Measurements from ENCODE around the gene GRK5. TPM values are rescaled to one million over a fixed set of nuclear protein-coding genes. Genes with fewer than 3 reads are reported as not detected.

The GRK5 gene
- total RNA-seq, 6 experiments from 2014 or later: 9.7 to 16.8 (median 15.9) TPM

GRCh38 chr10:119246862-119247549 lies 39.6 kb downstream of the GRK5 start:
- H3K27ac Mint-ChIP-seq: peak overlapping the region; percentile 93
- H3K9me3 Mint-ChIP-seq: no peaks in the 10 kb centered on the region

GRCh38 chr10:119247550-119247894 lies 40.2 kb downstream of the GRK5 start:
- H3K9me3 Mint-ChIP-seq: no peaks in the 10 kb centered on the region
- H3K4me1 Mint-ChIP-seq (ENCODE audit: low read depth): peaks cover 59% of the 10 kb centered on the region
- no peak; the same call in 1 of the 2 replicates for TF ChIP-seq CTCF (IDR thresholded peaks at IDR 0.05)
- H3K27me3 Mint-ChIP-seq (ENCODE audit: insufficient read depth): no peaks in the 10 kb centered on the region
- peak overlapping the region; percentile 71; the same call in 1 of the 2 replicates for H3K4me3 Mint-ChIP-seq
- peak overlapping the region; percentile 63 for H3K27ac Mint-ChIP-seq
- DNase-seq: no peak
- no peaks in the 10 kb centered on the region for H3K36me3 Mint-ChIP-seq (ENCODE audit: low read depth)

More at GRCh38 chr10:119246862-119247549, 39.6 kb downstream of the GRK5 start:
- peak; percentile 35 for TF ChIP-seq CTCF (IDR thresholded peaks at IDR 0.05)
- peak; percentile 94 for DNase-seq
- Mint-ChIP-seq H3K4me3 (peak overlapping the region; percentile 71), H3K36me3 (ENCODE audit: low read depth) (no peaks in the 10 kb centered on the region), H3K27me3 (ENCODE audit: insufficient read depth) (no peaks in the 10 kb centered on the region), H3K4me1 (ENCODE audit: low read depth) (peaks cover 53% of the 10 kb centered on the region)

- Mint-ChIP-seq H3K4me1 (ENCODE audit: low read depth) (peaks cover 65% of the 10 kb centered on the region), H3K4me3 (no peak overlapping the region), H3K27me3 (ENCODE audit: insufficient read depth) (no peaks in the 10 kb centered on the region), H3K9me3 (no peaks in the 10 kb centered on the region), H3K27ac (no peak overlapping the region), H3K36me3 (ENCODE audit: low read depth) (no peaks in the 10 kb centered on the region)
- TF ChIP-seq CTCF (IDR thresholded peaks at IDR 0.05): no peak
- no peak for DNase-seq
Observed at GRCh38 chr10:119248184-119248583, 40.8 kb downstream of the GRK5 start.

- TF ChIP-seq CTCF (IDR thresholded peaks at IDR 0.05): no peak
- no peak overlapping the region for H3K27ac Mint-ChIP-seq
- no peaks in the 10 kb centered on the region; the same call in 1 of the 2 replicates for H3K27me3 Mint-ChIP-seq (ENCODE audit: insufficient read depth)
- H3K4me3 Mint-ChIP-seq: no peak overlapping the region
- peaks cover 66% of the 10 kb centered on the region for H3K4me1 Mint-ChIP-seq (ENCODE audit: low read depth)
- no peak for DNase-seq
- no peaks in the 10 kb centered on the region for H3K36me3 Mint-ChIP-seq (ENCODE audit: low read depth)
- H3K9me3 Mint-ChIP-seq: no peaks in the 10 kb centered on the region
Observed at GRCh38 chr10:119248681-119249080, 41.3 kb downstream of the GRK5 start.

GRCh38 chr10:119250641-119251314 lies 43.4 kb downstream of the GRK5 start:
- peak; percentile 80 for DNase-seq
- no peak for TF ChIP-seq CTCF (IDR thresholded peaks at IDR 0.05)
- peaks cover 84% of the 10 kb centered on the region for H3K4me1 Mint-ChIP-seq (ENCODE audit: low read depth)
- no peaks in the 10 kb centered on the region for H3K36me3 Mint-ChIP-seq (ENCODE audit: low read depth)
- H3K27ac Mint-ChIP-seq: peak overlapping the region; percentile 88
- peak overlapping the region; percentile 76 for H3K4me3 Mint-ChIP-seq
- no peaks in the 10 kb centered on the region; the same call in 1 of the 2 replicates for H3K27me3 Mint-ChIP-seq (ENCODE audit: insufficient read depth)
- no peaks in the 10 kb centered on the region for H3K9me3 Mint-ChIP-seq
